A549 (cell line): Measurements from ENCODE around the gene OTUD6A.

ENCODE experiments used
- JUNB ChIP-seq: fragments of >200 bp; sonication (Bioruptor Twin); formaldehyde crosslinking; IDR thresholded peaks from 2 replicates; pipeline ENCODE4 v1.6.1; 2016
- POLR2A ChIP-seq: IDR thresholded peaks from 2 replicates; pipeline ENCODE4 v1.6.1; 2012; ENCODE audit warnings: mild to moderate bottlenecking, low read length
- USF2 ChIP-seq: fragments of 450-650 bp; IDR thresholded peaks from 2 replicates; pipeline ENCODE4 v1.6.1; 2014; ENCODE audit warnings: antibody characterized with exemption
- ZFP36 ChIP-seq: fragments of 450-650 bp; IDR thresholded peaks from 2 replicates; pipeline ENCODE4 v1.6.1; 2014; ENCODE audit warnings: borderline replicate concordance; ENCODE audit not compliant: partially characterized antibody
- TF ChIP-seq, protein P1 (sequence below): fragments of >200 bp; sonication (Bioruptor Twin); formaldehyde crosslinking; IDR thresholded peaks from 3 replicates; pipeline ENCODE4 v1.5.1; 2016

GRCh38 chrX:70038515-70038914 is 23.7 kb upstream of the OTUD6A start:
- TF ChIP-seq POLR2A (no peak), JUNB (no peak), USF2 (no peak), ZFP36 (no peak)
- TF ChIP-seq, protein P1, sequence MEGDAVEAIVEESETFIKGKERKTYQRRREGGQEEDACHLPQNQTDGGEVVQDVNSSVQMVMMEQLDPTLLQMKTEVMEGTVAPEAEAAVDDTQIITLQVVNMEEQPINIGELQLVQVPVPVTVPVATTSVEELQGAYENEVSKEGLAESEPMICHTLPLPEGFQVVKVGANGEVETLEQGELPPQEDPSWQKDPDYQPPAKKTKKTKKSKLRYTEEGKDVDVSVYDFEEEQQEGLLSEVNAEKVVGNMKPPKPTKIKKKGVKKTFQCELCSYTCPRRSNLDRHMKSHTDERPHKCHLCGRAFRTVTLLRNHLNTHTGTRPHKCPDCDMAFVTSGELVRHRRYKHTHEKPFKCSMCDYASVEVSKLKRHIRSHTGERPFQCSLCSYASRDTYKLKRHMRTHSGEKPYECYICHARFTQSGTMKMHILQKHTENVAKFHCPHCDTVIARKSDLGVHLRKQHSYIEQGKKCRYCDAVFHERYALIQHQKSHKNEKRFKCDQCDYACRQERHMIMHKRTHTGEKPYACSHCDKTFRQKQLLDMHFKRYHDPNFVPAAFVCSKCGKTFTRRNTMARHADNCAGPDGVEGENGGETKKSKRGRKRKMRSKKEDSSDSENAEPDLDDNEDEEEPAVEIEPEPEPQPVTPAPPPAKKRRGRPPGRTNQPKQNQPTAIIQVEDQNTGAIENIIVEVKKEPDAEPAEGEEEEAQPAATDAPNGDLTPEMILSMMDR: no peak
